ENCODE data around the gene TOPBP1. TPM values are rescaled to one million over a fixed set of nuclear protein-coding genes. Genes with fewer than 3 reads are reported as not detected.

Gene TOPBP1
- total and polyA plus RNA-seq, 2 of the 4 experiments (the other 2 are of a cell fraction) = 19.5 to 50.5 TPM

- H3K4me1 ChIP-seq (ENCODE audit: control insufficient read depth, insufficient read depth, low read length) = no peaks in the 10 kb centered on the region
- no peak overlapping the region for H2AK9ac ChIP-seq (replicated peaks; ENCODE audit: low read depth, low read length, poor library complexity)
- no peak overlapping the region for H2BK120ac ChIP-seq (ENCODE audit: low read depth, low read length)
- dilution Hi-C loops (cut with HindIII; ENCODE audit: low sequenced_read_pairs, unreplicated experiment) (no loop called here), in situ Hi-C loops (cut with MboI; ENCODE audit: low sequenced_read_pairs) (no loop called here), intact Hi-C loops (cut with micrococcal nuclease) (no loop called here)
- no peak overlapping the region for H3K56ac ChIP-seq (ENCODE audit: extremely low read depth, insufficient read depth, low read length)
- H2AK5ac ChIP-seq (ENCODE audit: low read depth, low read length) = no peak overlapping the region
- peaks cover 8% of the 10 kb centered on the region for H3K27me3 ChIP-seq (ENCODE audit: control insufficient read depth, insufficient read depth, low read length)
- H3K9me1 ChIP-seq (ENCODE audit: insufficient read depth, low read length) = no peaks in the 10 kb centered on the region
- no peak for ATAC-seq (ENCODE audit: low read depth)
- no peak overlapping the region for H3K4me2 ChIP-seq (ENCODE audit: low read depth, low read length)
- no peaks in the 10 kb centered on the region for H3K9me3 ChIP-seq (ENCODE audit: control insufficient read depth, insufficient read depth, low read length)
- H2BK5ac ChIP-seq (ENCODE audit: low read depth, low read length, poor library complexity, severe bottlenecking) = no peak overlapping the region
- no peak for DNase-seq
- H3K4ac ChIP-seq (ENCODE audit: low read depth, low read length) = no peak overlapping the region
- no CpG with 5 or more reads among the region's 9 CpGs for WGBS, 2 experiments (ENCODE audit: extremely low coverage in 2 of 2, insufficient read length in 1 of 2)
- H3K9ac ChIP-seq (ENCODE audit: low read depth, low read length) = no peak overlapping the region
- no peak overlapping the region for H3K18ac ChIP-seq (ENCODE audit: low read depth, low read length)
- H2AFZ ChIP-seq (replicated peaks; ENCODE audit: low read length, poor library complexity) = no peak overlapping the region
- H2BK20ac ChIP-seq (ENCODE audit: low read depth, low read length) = no peak overlapping the region
- no peak overlapping the region for H4K5ac ChIP-seq (ENCODE audit: low read depth, low read length)
- H4K91ac ChIP-seq (ENCODE audit: insufficient read depth, low read depth, low read length) = no peak overlapping the region
- no peak for TF ChIP-seq ELK1 (IDR thresholded peaks at IDR 0.05; ENCODE audit: borderline replicate concordance, low read depth, low read length)
- no peak for TF ChIP-seq SMC3 (IDR thresholded peaks at IDR 0.05; ENCODE audit: low read depth, low read length)
- no peak for TF ChIP-seq CHD1 (IDR thresholded peaks at IDR 0.05; ENCODE audit: low read depth, low read length)
- TF ChIP-seq, protein P1, sequence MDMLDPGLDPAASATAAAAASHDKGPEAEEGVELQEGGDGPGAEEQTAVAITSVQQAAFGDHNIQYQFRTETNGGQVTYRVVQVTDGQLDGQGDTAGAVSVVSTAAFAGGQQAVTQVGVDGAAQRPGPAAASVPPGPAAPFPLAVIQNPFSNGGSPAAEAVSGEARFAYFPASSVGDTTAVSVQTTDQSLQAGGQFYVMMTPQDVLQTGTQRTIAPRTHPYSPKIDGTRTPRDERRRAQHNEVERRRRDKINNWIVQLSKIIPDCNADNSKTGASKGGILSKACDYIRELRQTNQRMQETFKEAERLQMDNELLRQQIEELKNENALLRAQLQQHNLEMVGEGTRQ (IDR thresholded peaks at IDR 0.05; ENCODE audit: low read depth, low read length) = no peak
- TF ChIP-seq CEBPB (IDR thresholded peaks at IDR 0.05; ENCODE audit: low read depth, low read length) = no peak
- no peak for TF ChIP-seq BHLHE40 (IDR thresholded peaks at IDR 0.05; ENCODE audit: low read depth, low read length)
- no peak for TF ChIP-seq POLR2A (IDR thresholded peaks at IDR 0.05; ENCODE audit: low read depth, low read length)
- no peak for TF ChIP-seq MAZ (IDR thresholded peaks at IDR 0.05; ENCODE audit: borderline replicate concordance, low read depth, low read length)
- no peak for TF ChIP-seq RCOR1 (IDR thresholded peaks at IDR 0.05; ENCODE audit: insufficient replicate concordance, low read length)
- no peak for TF ChIP-seq NFE2L2 (IDR thresholded peaks at IDR 0.05; ENCODE audit: low read depth, low read length)
- no peak for TF ChIP-seq RFX5 (IDR thresholded peaks at IDR 0.05; ENCODE audit: low read depth, low read length)
- no peak overlapping the region for H3K27ac ChIP-seq (ENCODE audit: insufficient read depth, low read length)
- no peak overlapping the region for H3K4me3 ChIP-seq (ENCODE audit: insufficient read depth, low read depth, low read length)
- CTCF ChIA-PET = no interaction called here
- no peaks in the 10 kb centered on the region for H3K79me1 ChIP-seq (ENCODE audit: low read depth in 1 of 2, low read length in 2 of 2)
- H3K23ac ChIP-seq (ENCODE audit: low read depth, low read length) = no peak overlapping the region
- H3K14ac ChIP-seq (replicated peaks; ENCODE audit: low read depth, low read length) = no peak overlapping the region
- H3K36me3 ChIP-seq (ENCODE audit: control insufficient read depth, insufficient read depth, low read length) = no peaks in the 10 kb centered on the region
- H4K20me1 ChIP-seq (ENCODE audit: insufficient read depth, low read length) = no peaks in the 10 kb centered on the region
- POLR2A ChIA-PET (ENCODE audit: unreplicated experiment) = no interaction called here
- H4K8ac ChIP-seq (ENCODE audit: low read depth in 2 of 2, low read length in 2 of 2) = no peak overlapping the region
- H2BK15ac ChIP-seq (ENCODE audit: low read depth, low read length) = no peak overlapping the region
- no TSS peak for BruUV-seq (replicated peaks)
Measured at GRCh38 chr3:133694288-133695268, 32.8 kb upstream of the TOPBP1 start.
